NCI-H1105 treated with DMSO at 0.1 percent for 48 hours (cell line): ENCODE results near the gene RNU5B-1.
"Not testable (repeated sequence)": the region's sequence is repeated elsewhere in the genome, so short reads cannot be mapped to it uniquely, and the experiment has no call there.

ENCODE experiments used
- DNase-seq: peaks from one replicate; lab custom pipeline; 2025; lab: John Stamatoyannopoulos, UW

Gene RNU5B-1

DNA sequence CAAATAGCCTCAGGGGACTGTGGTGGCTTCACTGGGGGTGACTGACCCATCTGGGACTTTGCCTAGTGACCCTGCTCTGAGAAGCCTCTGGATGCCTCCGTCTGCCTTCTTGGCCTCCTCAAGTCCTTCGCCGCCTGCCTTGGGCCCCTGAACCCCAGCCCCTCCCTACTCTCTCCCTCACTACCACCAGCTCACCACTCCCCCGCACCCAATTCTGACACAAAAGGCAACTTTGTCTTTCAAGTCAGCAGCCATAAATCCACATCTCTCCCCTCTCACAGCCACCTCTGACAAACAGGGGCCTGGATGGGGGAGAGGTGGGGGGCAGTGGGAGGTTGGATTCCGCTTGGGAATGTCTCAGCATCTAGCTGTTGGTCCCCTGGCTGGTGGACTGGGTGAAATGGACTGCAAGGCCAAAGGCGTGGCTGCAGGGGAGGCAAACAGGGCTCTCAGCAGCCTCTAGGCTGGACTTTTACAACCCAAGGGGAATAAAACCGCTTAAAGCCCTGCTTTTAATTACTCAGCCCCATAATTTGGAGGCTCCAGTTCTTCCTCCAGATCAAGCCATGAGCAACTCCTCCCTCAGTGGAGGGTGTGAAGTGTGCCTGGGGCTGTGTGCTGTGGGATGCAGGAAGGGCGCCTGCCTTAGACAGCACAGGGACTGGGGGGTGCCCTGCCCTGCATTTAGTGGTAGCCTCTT, 39.9 kb downstream of the RNU5B-1 start:
- DNase-seq = no peak

DNA sequence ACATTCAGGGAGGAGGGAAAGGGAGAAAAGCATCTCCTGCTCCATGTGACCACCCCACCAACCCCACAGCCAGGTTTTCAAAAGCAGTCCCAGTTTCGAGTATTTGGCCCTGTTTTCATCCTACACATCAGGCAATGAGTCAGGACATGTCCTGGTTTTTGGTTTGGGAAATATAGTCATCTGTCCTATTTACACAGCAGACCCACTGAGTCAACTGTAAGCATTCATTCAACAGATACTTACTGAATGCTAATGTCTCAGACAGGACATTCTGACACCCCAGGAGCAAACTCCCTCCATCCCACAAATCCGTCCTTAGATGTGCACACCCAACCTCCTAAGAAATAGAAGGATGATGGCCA, 40.4 kb downstream of the RNU5B-1 start:
- no peak for DNase-seq

DNA sequence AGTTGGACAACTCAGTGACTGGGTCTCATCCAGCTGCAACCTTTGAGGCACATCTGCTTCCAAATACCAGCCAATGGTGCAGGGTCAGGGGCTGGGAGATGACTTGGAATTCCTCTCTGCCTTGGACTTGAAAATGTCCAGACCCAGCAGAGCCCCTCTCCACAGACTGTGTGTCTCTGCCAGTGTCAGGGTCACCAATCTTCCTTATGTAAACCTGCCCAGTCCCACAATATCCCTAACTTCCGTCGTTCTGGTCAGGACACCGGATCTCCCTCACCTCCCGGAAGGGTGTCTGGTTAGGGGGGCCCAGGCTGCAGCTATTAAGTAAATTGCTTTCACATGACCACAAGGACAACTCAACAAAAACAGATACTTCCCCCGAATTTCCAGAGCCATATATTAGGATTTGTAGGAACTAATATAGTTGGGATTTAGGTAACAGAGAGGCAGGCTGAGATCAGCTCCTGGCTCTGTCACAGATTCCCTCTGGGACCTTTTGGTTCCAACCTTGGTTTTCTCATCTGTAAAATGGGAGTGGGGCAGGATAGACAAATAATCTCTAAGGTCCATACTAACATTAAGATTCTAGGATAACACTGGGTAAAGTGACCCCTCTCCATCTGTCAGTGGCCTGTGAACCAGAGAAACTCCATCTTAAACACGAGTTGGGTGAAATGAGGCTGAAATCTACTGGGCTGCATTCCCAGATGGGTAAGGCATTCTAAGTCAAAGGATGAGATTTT, 42.5 kb downstream of the RNU5B-1 start:
- no peak for DNase-seq

DNA sequence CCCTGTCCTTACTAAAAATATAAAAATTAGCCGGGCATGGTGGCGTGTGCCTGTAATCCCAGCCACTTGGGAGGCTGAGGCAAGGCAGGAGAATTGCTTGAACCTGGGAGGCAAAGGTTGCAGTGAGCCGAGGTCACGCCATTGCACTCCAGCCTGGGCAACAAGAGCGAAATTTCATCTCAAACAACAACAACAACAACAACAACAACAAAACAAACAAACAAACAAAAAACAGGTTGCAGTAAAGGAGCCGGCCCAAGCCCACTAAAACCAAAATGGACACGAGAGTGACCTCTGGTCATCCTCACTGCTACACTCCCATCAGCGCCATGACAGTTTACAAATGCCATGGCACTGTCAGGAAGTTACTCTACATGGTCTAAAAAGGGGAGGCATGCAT, 43.3 kb downstream of the RNU5B-1 start:
- not testable (repeated sequence) for DNase-seq

DNA sequence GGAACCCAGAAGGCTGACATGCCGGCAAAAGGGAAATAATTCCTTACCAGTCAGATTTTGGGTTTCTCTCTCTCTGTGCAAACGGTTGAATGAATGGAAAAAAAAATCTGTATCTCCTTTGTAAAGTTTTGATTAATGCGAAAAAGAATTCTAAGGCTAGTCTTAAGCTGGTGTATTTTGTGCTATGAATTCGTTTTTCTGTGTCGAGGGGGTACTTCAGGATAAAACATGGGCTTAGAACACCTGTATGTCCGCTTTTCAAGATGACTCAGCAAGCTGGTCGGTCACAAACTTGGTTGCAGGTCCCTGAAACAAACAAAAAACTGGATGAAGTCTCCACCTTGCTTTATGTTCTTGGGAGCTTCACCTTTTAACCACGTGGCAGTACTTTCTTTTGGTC, 44.9 kb downstream of the RNU5B-1 start:
- no peak for DNase-seq

DNA sequence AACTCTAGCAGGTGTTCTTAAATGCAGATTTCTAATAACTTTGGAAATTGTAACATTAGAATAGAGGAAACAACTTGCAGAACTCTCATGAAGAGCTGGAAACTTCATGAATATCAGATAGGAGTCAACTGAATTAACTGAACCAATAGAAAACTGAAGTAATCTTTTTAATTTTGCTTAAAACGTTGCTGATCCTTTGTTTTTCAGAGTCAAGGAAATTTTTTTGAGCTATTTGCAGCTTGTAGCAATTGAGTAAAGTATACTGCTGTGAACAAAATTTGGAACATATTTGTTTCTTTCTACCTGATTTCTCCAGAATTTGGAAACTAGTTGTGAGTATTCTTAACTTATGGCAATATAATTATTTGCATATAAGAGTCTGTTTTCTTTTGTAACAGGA, 47.5 kb downstream of the RNU5B-1 start:
- not testable (repeated sequence) for DNase-seq
